Mucosa of descending colon (tissue), 3 donors: Measurements from ENCODE around the gene UQCR10. TPM values are rescaled to one million over a fixed set of nuclear protein-coding genes. Genes with fewer than 3 reads are reported as not detected.
A peak's percentile ranks its signal among the peaks of the same experiment; 100 is the strongest.

Experiments
- ATAC-seq: fragments of 200-7000 bp; cut with Tn5 transposase; one replicate; pipeline ENCODE4 v1.9.1; 2020; ENCODE audit warnings: mild to moderate bottlenecking, moderate library complexity
- DNase-seq, 3 donors: peaks; one replicate each; pipeline ENCODE4 v3.0.0-alpha.2; 2020
- H3K36me3 ChIP-seq: fragments of 200-600 bp; one replicate; pipeline ENCODE4 v1.8.0; 2021; ENCODE audit warnings: low read depth, mild to moderate bottlenecking
- H3K4me1 ChIP-seq: fragments of 200-600 bp; one replicate; pipeline ENCODE4 v1.8.0; 2021; ENCODE audit warnings: low read depth, mild to moderate bottlenecking
- H3K4me3 ChIP-seq: fragments of 200-600 bp; one replicate; pipeline ENCODE4 v1.8.0; 2021; ENCODE audit warnings: mild to moderate bottlenecking
- H3K9me3 ChIP-seq: fragments of 200-600 bp; one replicate; pipeline ENCODE4 v1.8.0; 2021; ENCODE audit warnings: mild to moderate bottlenecking
- intact Hi-C, 2 donors: fragments of 100-400 bp; cut with DNase I in 1 of 2; cut with micrococcal nuclease in 1 of 2; formaldehyde crosslinking; loops; one replicate each; pipeline versions ENCODE4 v1.11.0 to v1.11.1; 2022; cut with DNase I, micrococcal nuclease
- total RNA-seq, 3 donors: library from RNA; stranded (reverse); fragmentation: NEBNext Ultra II Directional in 2 of 3; extraction: Animal tissue kit (Norgen Biotek cat#: 25700) in 2 of 3; gene quantifications; one replicate each; pipeline versions ENCODE4 v1.2.1 to v1.2.4, GENCODE V29; 2021 to 2023
- TF ChIP-seq, protein P1 (sequence below): fragments of 200-600 bp; IDR thresholded peaks from one replicate; pipeline ENCODE4 v1.8.0; 2022; ENCODE audit warnings: antibody characterized with exemption, mild to moderate bottlenecking
- donor health status: DM: no; HTN: no; CAD: no; lungs with moderate emphysema.
- donor health status: DM: no; HTN: no; CAD: no.
- donor health status: DM: no; HTN: yes; CAD: no.

UQCR10 gene
- total RNA-seq, 3 donors from 2014 or later, result 102 to 178 (median 154) TPM

DNA sequence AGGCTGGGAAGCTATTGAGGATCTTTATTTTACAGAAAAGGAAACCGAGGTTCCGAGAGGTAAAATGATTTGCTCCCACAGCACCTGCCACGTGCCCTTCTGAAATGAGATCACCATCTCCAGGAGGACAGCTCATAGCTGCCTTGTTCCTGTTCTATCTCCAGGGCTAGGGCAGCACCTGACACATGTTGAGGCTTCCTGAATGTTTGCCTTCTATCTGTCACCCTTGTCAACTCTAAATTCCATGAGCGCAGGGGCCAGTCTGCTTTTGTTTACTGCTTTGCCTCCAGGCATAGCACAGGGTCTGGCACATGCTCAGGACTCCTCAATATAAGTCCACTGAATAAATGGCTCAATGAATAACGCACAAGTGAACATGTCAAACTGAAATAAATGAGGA lies 46.8 kb downstream of the UQCR10 start:
- TF ChIP-seq, protein P1, sequence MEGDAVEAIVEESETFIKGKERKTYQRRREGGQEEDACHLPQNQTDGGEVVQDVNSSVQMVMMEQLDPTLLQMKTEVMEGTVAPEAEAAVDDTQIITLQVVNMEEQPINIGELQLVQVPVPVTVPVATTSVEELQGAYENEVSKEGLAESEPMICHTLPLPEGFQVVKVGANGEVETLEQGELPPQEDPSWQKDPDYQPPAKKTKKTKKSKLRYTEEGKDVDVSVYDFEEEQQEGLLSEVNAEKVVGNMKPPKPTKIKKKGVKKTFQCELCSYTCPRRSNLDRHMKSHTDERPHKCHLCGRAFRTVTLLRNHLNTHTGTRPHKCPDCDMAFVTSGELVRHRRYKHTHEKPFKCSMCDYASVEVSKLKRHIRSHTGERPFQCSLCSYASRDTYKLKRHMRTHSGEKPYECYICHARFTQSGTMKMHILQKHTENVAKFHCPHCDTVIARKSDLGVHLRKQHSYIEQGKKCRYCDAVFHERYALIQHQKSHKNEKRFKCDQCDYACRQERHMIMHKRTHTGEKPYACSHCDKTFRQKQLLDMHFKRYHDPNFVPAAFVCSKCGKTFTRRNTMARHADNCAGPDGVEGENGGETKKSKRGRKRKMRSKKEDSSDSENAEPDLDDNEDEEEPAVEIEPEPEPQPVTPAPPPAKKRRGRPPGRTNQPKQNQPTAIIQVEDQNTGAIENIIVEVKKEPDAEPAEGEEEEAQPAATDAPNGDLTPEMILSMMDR, result no peak
- peaks cover 17% of the 10 kb centered on the region for H3K4me1 ChIP-seq
- intact Hi-C loops, result no loop called here
- DNase-seq (no peak), ATAC-seq (no peak)
- H3K9me3 ChIP-seq, result no peaks in the 10 kb centered on the region
- no peak overlapping the region for H3K4me3 ChIP-seq
- no peaks in the 10 kb centered on the region for H3K36me3 ChIP-seq

DNA sequence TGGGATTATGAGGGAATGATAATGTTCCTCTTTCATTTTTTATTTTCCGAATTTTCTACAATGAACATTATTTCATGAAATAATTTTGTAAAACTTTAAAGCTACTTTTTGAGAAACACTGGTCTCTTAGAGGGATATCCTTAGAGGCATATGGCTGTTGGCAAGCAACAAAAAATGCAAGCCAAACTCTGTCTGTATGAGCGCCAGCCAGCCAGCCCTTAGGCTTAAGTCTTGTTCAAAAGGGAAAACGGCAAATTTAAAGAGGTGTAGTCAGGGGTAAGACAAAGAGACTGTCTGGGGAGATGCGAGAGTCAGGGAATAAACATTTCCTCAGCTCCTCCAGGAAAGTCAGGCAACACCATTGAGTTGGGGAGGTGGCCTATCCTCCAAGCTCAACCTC lies 48.4 kb downstream of the UQCR10 start:
- no peaks in the 10 kb centered on the region for H3K9me3 ChIP-seq
- no peak for ATAC-seq
- H3K4me1 ChIP-seq, result peaks cover 15% of the 10 kb centered on the region
- TF ChIP-seq, protein P1, result no peak
- no peak overlapping the region for H3K4me3 ChIP-seq
- intact Hi-C loops, result no loop called here
- no peak for DNase-seq
- H3K36me3 ChIP-seq, result no peaks in the 10 kb centered on the region

DNA sequence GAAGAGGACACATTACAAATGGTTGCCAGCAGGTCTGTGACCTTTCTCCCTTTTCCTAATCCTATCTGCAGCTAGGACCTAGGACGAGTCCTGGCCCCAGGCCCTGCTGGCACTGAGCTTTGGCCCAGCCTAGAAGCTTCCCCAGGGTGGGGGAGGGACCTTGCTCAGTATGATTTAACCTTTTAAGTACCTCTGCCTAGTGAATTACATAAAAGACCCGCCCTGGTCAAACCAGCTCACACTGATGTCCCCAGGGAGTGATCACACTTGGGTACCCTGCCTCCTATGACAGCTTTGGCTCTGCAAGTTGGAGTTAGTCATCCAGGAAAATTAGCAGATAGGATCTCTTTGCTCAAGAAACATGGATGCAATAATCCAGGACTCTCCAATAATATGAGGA lies 49.0 kb downstream of the UQCR10 start:
- peaks cover 10% of the 10 kb centered on the region for H3K4me1 ChIP-seq
- H3K9me3 ChIP-seq, result no peaks in the 10 kb centered on the region
- intact Hi-C loops, result no loop called here
- no peak overlapping the region for H3K4me3 ChIP-seq
- DNase-seq (peak in 1 of 3 donors; percentile 21), ATAC-seq (no peak)
- no peaks in the 10 kb centered on the region for H3K36me3 ChIP-seq
- TF ChIP-seq, protein P1, result no peak

DNA sequence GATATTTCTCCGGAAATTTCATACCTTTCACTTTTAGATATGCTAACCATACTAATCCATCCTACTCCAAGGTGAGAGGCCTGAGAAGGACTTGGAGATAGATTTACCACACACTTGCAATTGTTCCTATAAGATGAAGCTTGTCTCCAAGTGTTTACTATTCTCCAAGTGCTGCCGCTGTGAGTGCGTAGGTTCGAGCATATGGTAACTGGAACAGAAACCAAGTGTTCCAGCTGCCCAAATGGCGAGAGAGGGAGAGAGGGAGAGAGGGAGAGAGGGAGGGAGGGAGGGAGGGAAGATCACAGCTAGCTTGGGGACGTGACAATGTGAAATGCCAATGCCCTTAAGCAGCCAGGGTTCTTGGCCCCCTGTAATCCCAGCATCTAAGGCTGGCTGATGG lies 49.4 kb downstream of the UQCR10 start:
- intact Hi-C loops, result no loop called here
- DNase-seq, result no peak
- no peaks in the 10 kb centered on the region for H3K36me3 ChIP-seq

DNA sequence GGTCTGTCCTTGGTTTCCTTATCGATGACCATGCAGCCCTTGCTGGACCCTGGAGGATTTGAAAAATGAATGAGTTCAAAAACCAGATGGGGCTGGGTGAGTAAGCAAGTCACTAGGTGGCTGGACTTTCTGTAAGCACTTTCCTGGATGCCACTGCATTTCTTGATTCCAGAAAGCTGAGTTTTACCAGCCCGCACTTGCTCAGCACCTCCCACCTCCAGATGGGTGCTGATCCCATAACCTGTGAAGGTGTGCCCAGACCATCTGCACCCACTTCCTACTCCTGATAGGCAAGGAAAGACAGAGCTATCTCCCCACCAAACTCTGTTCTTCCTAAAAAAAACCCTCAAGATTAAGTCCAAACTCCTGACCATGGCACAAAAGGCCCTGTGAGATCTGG lies 49.8 kb downstream of the UQCR10 start:
- Histone ChIP-seq H3K9me3 (no peaks in the 10 kb centered on the region), H3K36me3 (no peaks in the 10 kb centered on the region), H3K4me3 (no peak overlapping the region), H3K4me1 (peaks cover 1% of the 10 kb centered on the region)
- DNase-seq, result no peak
- TF ChIP-seq, protein P1, result no peak
- intact Hi-C loops, result no loop called here
- ATAC-seq, result no peak

More for the DNA sequence above, 49.4 kb downstream of the UQCR10 start:
- TF ChIP-seq, protein P1, result no peak
- H3K9me3 ChIP-seq, result no peaks in the 10 kb centered on the region
- H3K4me3 ChIP-seq, result no peak overlapping the region
- ATAC-seq, result no peak
- peaks cover 6% of the 10 kb centered on the region for H3K4me1 ChIP-seq

DNA sequence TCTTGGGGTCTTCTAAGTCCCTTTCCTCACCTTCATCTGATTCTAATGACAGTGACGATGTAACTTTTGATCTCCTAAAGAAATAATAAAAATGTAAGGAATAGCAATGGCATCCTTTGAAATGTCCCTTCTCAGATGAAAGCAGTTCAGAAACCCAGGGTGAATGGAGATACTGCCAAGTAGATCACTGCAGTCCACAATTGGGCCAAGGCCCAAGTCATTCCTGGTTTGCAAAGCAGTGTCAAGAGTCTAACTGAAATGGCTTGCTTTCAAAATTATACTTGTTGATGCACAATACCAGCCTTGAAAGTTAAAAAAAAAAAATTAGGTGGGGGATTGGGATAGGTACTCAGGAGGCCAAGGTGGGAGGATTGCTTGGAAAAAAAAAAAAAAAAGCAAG lies 50.6 kb downstream of the UQCR10 start:
- Histone ChIP-seq H3K4me3 (no peak overlapping the region), H3K9me3 (no peaks in the 10 kb centered on the region), H3K4me1 (no peaks in the 10 kb centered on the region), H3K36me3 (no peaks in the 10 kb centered on the region)
- TF ChIP-seq, protein P1, result no peak
- intact Hi-C loops, result no loop called here
- ATAC-seq (no peak), DNase-seq (no peak)
